ENCODE results near the gene CLDN5.

The CLDN5 gene

DNA sequence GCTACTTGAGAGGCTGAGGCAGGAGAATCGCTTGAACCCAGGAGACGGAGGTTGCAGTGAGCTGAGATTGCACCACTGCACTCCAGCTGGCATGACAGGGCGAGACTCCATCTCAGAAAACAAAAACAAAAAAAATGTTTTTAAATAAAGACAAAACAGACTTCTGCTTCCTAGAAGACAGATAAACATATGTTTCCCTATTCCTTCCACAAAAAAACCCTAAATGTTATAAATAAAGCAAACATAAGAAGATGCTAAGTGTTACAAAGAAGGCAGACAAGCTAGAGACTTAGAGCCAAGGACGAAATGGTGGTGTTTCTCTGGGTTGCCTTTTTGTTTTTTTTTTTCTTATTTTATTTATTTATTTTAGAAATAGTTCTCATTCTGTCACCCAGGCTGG is 5.6 kb upstream of the CLDN5 start:
- no peaks in the 10 kb centered on the region for H3K4me1 ChIP-seq (ENCODE audit: control insufficient read depth in 1 of 2, insufficient read depth in 1 of 2, low read depth in 1 of 2, low read length in 1 of 2)
- peaks cover 46% of the 10 kb centered on the region for H3K27me3 ChIP-seq
- H3K4me3 ChIP-seq (ENCODE audit: low read depth in 1 of 2, low read length in 1 of 2), result no peak overlapping the region
- no peaks in the 10 kb centered on the region for H3K9me3 ChIP-seq
- H3K27ac ChIP-seq, result no peak overlapping the region
- no peak for TF ChIP-seq CTCF (IDR thresholded peaks at IDR 0.05)
- H3K36me3 ChIP-seq, result no peaks in the 10 kb centered on the region

GRCh38 chr22:19527861-19528417 is 3.7 kb upstream of the CLDN5 start:
- no peak for TF ChIP-seq CTCF (IDR thresholded peaks at IDR 0.05)
- H3K27me3 ChIP-seq, result peaks cover 65% of the 10 kb centered on the region
- no peaks in the 10 kb centered on the region for H3K36me3 ChIP-seq
- no peak overlapping the region for H3K27ac ChIP-seq
- H3K4me1 ChIP-seq (ENCODE audit: control insufficient read depth in 1 of 2, insufficient read depth in 1 of 2, low read depth in 1 of 2, low read length in 1 of 2), result peaks cover 4 to 13% of the 10 kb centered on the region in 2 experiments
- H3K9me3 ChIP-seq, result no peaks in the 10 kb centered on the region
- no peak overlapping the region for H3K4me3 ChIP-seq (ENCODE audit: low read depth in 1 of 2, low read length in 1 of 2)

- no peaks in the 10 kb centered on the region for H3K36me3 ChIP-seq
- H3K27me3 ChIP-seq, result peaks cover 71% of the 10 kb centered on the region
- H3K4me1 ChIP-seq (ENCODE audit: control insufficient read depth in 1 of 2, insufficient read depth in 1 of 2, low read depth in 1 of 2, low read length in 1 of 2), result peaks cover 4 to 13% of the 10 kb centered on the region in 2 experiments
- TF ChIP-seq CTCF (IDR thresholded peaks at IDR 0.05), result no peak
- H3K9me3 ChIP-seq, result no peaks in the 10 kb centered on the region
- H3K4me3 ChIP-seq (ENCODE audit: low read depth in 1 of 2, low read length in 1 of 2), result no peak overlapping the region
- H3K27ac ChIP-seq, result no peak overlapping the region
These were observed 3.1 kb upstream of the CLDN5 start for GRCh38 chr22:19527321-19527721.

DNA sequence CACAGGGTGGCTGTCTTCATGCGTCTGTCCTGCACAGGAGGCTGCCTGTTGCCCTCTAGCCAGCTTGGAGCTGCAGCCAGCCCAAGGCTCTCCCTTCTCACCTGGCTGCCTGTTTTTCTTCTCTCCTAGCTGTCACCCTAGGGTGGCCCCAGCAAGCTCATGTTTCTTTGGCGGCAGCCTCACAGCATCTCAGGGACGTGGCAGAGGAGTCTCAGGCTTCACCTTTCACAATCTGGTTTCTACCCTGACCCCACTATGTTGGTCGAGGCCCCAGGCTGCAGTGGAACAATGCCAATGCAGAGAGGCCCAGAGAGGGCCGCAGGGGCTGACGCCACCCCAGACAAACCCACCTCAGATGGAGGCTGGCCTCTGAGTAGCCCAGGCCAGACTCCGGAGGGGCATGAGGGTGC is 2.5 kb upstream of the CLDN5 start:
- Histone ChIP-seq H3K4me3 (ENCODE audit: low read depth in 1 of 2, low read length in 1 of 2) (no peak overlapping the region), H3K36me3 (peaks cover under 1% of the 10 kb centered on the region), H3K9me3 (no peaks in the 10 kb centered on the region), H3K4me1 (ENCODE audit: control insufficient read depth in 1 of 2, insufficient read depth in 1 of 2, low read depth in 1 of 2, low read length in 1 of 2) (peaks cover 4 to 13% of the 10 kb centered on the region in 2 experiments), H3K27ac (no peak overlapping the region), H3K27me3 (peaks cover 77% of the 10 kb centered on the region)
- TF ChIP-seq CTCF (IDR thresholded peaks at IDR 0.05), result no peak

DNA sequence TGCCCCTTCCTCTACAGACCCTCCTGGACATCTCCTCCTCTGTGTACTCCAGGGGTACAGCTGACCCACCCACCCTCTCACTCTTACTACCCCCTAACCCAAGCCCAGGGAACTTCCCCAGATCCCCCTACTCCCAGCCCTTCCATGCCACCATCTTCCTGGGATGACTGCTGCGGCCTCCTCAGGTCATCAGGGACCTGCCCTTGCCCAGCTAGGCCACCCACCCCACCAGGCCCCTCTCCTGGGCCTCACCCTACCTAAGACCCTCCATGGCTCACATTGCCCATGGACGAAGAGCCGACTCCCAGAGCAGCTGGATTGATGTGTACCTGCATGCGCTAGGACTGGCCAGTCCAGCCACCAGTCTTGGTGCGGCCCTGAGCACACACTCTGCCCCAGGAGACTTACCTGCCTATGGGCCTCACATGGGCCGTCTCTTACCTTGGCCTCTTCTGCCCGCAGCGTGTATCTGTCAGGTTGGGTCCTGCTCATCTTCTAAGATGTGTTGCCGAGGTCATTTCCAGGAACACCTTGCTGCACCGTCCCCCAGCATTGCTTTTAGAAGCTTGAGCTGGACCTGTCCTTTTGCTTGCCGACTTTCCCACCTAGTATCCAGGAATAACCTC is 2.0 kb upstream of the CLDN5 start:
- no peak for TF ChIP-seq CTCF (IDR thresholded peaks at IDR 0.05)
- Histone ChIP-seq H3K27ac (no peak overlapping the region), H3K4me3 (ENCODE audit: low read depth in 1 of 2, low read length in 1 of 2) (no peak overlapping the region), H3K9me3 (no peaks in the 10 kb centered on the region), H3K4me1 (ENCODE audit: control insufficient read depth in 1 of 2, insufficient read depth in 1 of 2, low read depth in 1 of 2, low read length in 1 of 2) (peaks cover 4 to 13% of the 10 kb centered on the region in 2 experiments), H3K36me3 (peaks cover 6% of the 10 kb centered on the region), H3K27me3 (peaks cover 78% of the 10 kb centered on the region)

Measured in neutrophil (primary cell).